Activated B cell treated with CpG ODN at 0.5 μM for 24 hours (primary cell): ENCODE results near the gene LDHA. TPM values are rescaled to one million over a fixed set of nuclear protein-coding genes. Genes with fewer than 3 reads are reported as not detected.

Experiments
- ATAC-seq: fragments of 200-7000 bp; cut with Tn5 transposase; one replicate; pipeline ENCODE4 v1.10.0; 2021; ENCODE audit warnings: low read depth, mild to moderate bottlenecking, moderate library complexity
- CTCF ChIA-PET: fragments of 350-600 bp; sonication (Branson Sonifier 250); formaldehyde crosslinking; loops from one replicate; lab custom pipeline; 2021; ENCODE audit warnings: antibody characterized with exemption; lab: Charles Lee
- POLR2A ChIA-PET: fragments of 350-600 bp; sonication (Branson Sonifier 250); formaldehyde crosslinking; loops from one replicate; lab custom pipeline; 2021; ENCODE audit warnings: antibody characterized with exemption; lab: Charles Lee
- DNase-seq: peaks from one replicate; pipeline ENCODE4 v3.0.0; 2022
- H3K27ac Mint-ChIP-seq: one replicate; pipeline ENCODE4 v1.8.0; 2020; ENCODE audit warnings: mixed read lengths
- H3K27me3 Mint-ChIP-seq: one replicate; pipeline ENCODE4 v1.8.0; 2021; ENCODE audit warnings: mixed read lengths
- H3K36me3 Mint-ChIP-seq: one replicate; pipeline ENCODE4 v1.8.0; 2021; ENCODE audit warnings: low read depth, mixed read lengths
- H3K4me1 Mint-ChIP-seq: one replicate; pipeline ENCODE4 v1.8.0; 2021; ENCODE audit warnings: mixed read lengths
- H3K4me3 Mint-ChIP-seq: one replicate; pipeline ENCODE4 v1.8.0; 2020; ENCODE audit warnings: mild to moderate bottlenecking, mixed read lengths
- H3K9me3 Mint-ChIP-seq: one replicate; pipeline ENCODE4 v1.8.0; 2020; ENCODE audit warnings: mixed read lengths
- CTCF ChIP-seq: fragments of 200-600 bp; IDR thresholded peaks from one replicate; pipeline ENCODE4 v1.8.0; 2022; ENCODE audit warnings: antibody characterized with exemption, mild to moderate bottlenecking
- intact Hi-C: fragments of 100-400 bp; cut with micrococcal nuclease; formaldehyde crosslinking; loops from one replicate; pipeline ENCODE4 v1.15.1; 2024
- total RNA-seq: library from RNA; stranded (reverse); gene quantifications from 2 replicates; pipeline ENCODE4 v1.2.3, GENCODE V29; 2022

Gene LDHA
- total RNA-seq, 1 donor from 2014 or later, result 282 TPM

- no peak for TF ChIP-seq CTCF
- POLR2A ChIA-PET, result interaction anchor here (2.1 kb wide), 1 partner anchor 30 kb away, joined by 6 read pairs; the partner anchor contains the start of gene LDHA
- DNase-seq, result no peak
- Mint-ChIP-seq H3K36me3 (peaks cover 67% of the 10 kb centered on the region), H3K27me3 (no peaks in the 10 kb centered on the region), H3K9me3 (no peaks in the 10 kb centered on the region), H3K4me3 (no peak overlapping the region), H3K4me1 (no peaks in the 10 kb centered on the region), H3K27ac (no peak overlapping the region)
- intact Hi-C loops, result no loop called here
- CTCF ChIA-PET, result no interaction called here
- ATAC-seq, result no peak
Observed at GRCh38 chr11:18364495-18365073, 29.8 kb upstream of the LDHA start.

GRCh38 chr11:18365741-18366140, 28.6 kb upstream of the LDHA start:
- intact Hi-C loops, result no loop called here
- peaks cover 62% of the 10 kb centered on the region for H3K36me3 Mint-ChIP-seq
- H3K9me3 Mint-ChIP-seq, result no peaks in the 10 kb centered on the region
- no peaks in the 10 kb centered on the region for H3K4me1 Mint-ChIP-seq
- no peaks in the 10 kb centered on the region for H3K27me3 Mint-ChIP-seq
- H3K27ac Mint-ChIP-seq, result no peak overlapping the region
- ATAC-seq (no peak), DNase-seq (no peak)
- H3K4me3 Mint-ChIP-seq, result no peak overlapping the region
- ChIA-PET POLR2A (interaction anchor here (2.1 kb wide), 1 partner anchor 28 kb away, joined by 6 read pairs; the partner anchor contains the start of gene LDHA), CTCF (no interaction called here)
- no peak for TF ChIP-seq CTCF

GRCh38 chr11:18366286-18366685, 28.1 kb upstream of the LDHA start:
- H3K4me1 Mint-ChIP-seq, result no peaks in the 10 kb centered on the region
- ChIA-PET POLR2A (no interaction called here), CTCF (no interaction called here)
- no peak for ATAC-seq
- no peaks in the 10 kb centered on the region for H3K9me3 Mint-ChIP-seq
- no peak overlapping the region for H3K4me3 Mint-ChIP-seq
- H3K36me3 Mint-ChIP-seq, result peaks cover 62% of the 10 kb centered on the region
- no peak for TF ChIP-seq CTCF
- no peak for DNase-seq
- H3K27me3 Mint-ChIP-seq, result no peaks in the 10 kb centered on the region
- intact Hi-C loops, result no loop called here
- H3K27ac Mint-ChIP-seq, result no peak overlapping the region

GRCh38 chr11:18367431-18367830, 26.9 kb upstream of the LDHA start:
- peaks cover 53% of the 10 kb centered on the region for H3K36me3 Mint-ChIP-seq
- CTCF ChIA-PET, result no interaction called here
- H3K9me3 Mint-ChIP-seq, result no peaks in the 10 kb centered on the region
- H3K27me3 Mint-ChIP-seq, result no peaks in the 10 kb centered on the region
- TF ChIP-seq CTCF, result no peak
- H3K27ac Mint-ChIP-seq, result no peak overlapping the region
- no peak overlapping the region for H3K4me3 Mint-ChIP-seq
- POLR2A ChIA-PET, result no interaction called here
- intact Hi-C loops, result no loop called here
- H3K4me1 Mint-ChIP-seq, result no peaks in the 10 kb centered on the region
- DNase-seq, result no peak
- no peak for ATAC-seq

GRCh38 chr11:18368221-18368620, 26.1 kb upstream of the LDHA start:
- Mint-ChIP-seq H3K36me3 (peaks cover 50% of the 10 kb centered on the region), H3K4me1 (no peaks in the 10 kb centered on the region), H3K27ac (peak overlapping the region; percentile 22), H3K4me3 (no peak overlapping the region), H3K27me3 (no peaks in the 10 kb centered on the region), H3K9me3 (no peaks in the 10 kb centered on the region)
- CTCF ChIA-PET, result no interaction called here
- DNase-seq (no peak), ATAC-seq (no peak)
- POLR2A ChIA-PET, result no interaction called here
- intact Hi-C loops, result no loop called here
- no peak for TF ChIP-seq CTCF
